Stimulated activated CD4-positive, alpha-beta T cell treated with anti-CD3 and anti-CD28 coated beads, Interleukin-15, amount 100 ng/mL, for 24 hours (primary cell): ENCODE results near the gene MED26.

ENCODE experiments used
- DNase-seq: peaks from one replicate; pipeline ENCODE4 v3.0.0-alpha.2; 2020

MED26 gene

DNA sequence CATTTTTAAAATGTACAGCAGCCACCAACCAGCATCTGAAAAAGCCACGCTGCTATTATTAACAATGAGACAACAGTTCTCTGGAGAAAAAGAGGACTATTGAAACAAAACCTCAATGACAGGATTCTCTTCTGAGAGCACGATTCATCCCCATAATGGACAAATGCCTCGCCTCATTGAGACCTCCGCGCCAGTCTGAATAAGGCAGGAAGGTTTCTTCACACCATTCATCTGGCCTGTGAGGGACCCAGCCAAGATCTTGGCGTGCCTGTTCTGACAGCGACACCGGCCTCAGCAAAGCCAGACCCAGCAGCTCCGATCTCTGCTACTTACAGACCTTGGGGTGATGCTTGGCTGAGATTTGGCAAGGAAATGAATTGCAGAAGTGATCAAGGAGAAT lies 17.1 kb upstream of the MED26 start:
- DNase-seq = no peak

DNA sequence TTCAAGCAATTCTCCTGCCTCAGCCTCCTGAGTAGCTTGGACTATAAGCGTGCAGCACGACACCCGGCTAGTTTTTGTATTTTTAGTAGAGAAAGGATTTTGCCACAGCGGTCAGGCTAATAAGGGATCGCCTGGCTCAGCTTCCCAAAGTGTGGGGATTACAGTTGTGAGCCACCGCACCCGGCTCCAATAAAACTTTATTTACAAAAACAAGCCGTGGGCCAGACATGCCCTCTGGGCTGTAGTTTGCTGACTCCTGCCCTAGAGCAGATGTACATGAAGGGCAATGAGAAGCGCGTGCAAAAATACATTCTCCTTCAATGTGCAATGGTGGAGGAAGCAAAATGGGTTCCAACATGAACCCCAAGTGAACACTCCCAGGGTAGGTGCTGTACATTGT lies 13.7 kb upstream of the MED26 start:
- DNase-seq = no peak

DNA sequence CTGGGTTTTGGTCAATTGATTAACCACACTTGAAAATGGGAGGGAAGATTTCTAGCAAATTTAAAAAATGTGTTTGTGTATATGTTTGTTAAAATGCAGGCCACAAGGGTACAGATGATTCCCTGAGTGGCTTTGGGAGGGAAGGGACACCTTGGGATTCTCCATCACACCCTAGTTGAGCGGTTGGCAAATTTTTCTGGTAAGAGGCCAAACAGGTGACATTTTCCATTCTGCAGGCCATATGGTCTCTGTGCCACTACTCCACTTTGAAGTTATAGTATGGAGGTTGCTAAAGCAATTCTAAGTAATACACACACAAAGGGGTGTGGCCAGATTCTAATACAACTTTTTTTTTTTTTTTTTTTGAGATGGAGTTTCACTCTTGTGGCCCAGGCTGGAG lies 12.9 kb upstream of the MED26 start:
- DNase-seq = no peak

DNA sequence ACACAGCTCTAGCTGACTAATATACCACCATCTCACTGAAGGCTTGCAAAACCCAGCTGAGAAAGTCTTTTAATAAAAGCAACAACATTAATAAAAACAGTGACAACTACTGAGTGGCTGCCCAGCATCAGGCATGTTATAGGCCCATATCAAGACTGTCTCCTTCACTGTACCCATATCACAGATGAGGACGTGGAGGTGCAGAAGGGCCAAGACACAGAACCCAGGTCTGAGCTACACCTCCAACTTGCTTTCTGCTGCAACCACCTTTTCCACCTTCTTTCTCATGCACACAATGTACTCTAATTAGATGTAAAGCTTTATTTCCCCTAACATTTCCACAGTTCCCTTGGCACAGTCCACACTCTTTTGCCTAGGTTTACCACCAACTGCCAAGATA lies 10.7 kb upstream of the MED26 start:
- no peak for DNase-seq

DNA sequence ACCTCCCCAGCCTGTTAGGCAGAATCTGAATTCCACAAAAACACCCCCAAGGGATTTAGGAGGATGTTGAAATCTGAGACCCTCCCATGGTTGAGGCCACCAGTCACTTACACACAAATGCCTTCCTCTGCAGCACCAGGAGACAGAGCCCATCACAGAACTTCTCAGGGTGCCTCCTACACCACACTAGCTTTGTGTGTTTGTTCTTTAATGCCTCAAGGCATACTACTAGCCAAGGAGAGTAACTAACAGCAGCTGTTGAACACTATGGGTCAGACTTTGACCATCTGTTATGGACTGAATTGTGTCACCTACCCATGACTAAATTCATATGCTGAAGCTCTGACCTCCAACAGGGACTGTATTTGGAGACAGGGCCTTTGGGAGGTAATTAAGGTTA lies 9.5 kb upstream of the MED26 start:
- no peak for DNase-seq

DNA sequence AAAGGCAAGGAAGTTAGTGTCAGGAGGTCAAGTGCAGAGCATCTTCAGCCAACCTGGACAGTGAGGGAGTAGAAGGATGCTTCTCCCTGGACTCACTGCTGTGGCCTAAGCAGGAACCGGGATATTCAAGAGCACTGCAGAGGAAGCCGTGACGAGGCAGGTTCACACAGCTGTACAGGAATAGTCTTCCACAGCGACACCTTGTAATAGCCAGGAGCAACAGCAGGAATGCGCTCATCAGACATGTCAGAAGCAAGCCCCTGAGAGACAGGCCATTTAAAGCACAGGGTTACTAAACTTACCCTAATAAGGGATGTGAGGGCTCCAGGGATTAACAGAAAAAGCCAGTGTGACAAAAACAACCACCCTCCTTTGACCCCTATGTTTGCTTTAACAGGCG lies 3.5 kb upstream of the MED26 start:
- DNase-seq = no peak

DNA sequence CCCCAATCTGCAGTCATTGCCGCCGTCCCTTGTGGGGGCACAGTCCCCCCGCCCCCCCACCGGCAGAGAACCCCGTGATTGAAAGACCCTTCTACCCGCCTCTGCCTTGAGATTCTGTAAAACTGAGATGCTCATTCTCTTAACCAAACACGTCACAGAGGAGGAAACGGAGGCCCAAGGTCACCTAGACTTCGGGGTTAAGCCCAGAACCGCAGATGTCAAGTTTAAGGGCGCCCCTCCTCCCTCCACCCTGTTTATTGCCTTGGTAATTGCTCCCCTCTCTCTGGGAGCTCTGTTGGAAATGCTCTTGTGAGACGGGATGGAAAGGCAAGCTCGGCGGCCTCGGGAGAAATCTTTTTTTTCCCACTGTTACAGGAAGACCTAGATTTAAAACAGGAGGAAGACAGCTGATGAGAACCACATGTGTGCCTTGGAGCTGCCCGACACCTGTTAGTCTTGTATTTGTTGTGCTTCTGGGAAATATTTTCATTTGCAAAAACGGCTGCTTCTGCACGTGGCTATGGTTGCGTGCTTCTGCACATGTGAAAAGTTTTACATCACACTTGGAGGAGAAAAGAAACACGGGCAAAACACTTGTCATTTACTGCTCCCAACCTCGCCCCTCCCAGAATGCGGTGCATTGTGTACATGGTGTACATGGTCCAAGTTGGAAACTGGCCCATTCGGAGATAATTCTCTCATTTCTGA lies 1.1 kb upstream of the MED26 start:
- peak; percentile 13 for DNase-seq

DNA sequence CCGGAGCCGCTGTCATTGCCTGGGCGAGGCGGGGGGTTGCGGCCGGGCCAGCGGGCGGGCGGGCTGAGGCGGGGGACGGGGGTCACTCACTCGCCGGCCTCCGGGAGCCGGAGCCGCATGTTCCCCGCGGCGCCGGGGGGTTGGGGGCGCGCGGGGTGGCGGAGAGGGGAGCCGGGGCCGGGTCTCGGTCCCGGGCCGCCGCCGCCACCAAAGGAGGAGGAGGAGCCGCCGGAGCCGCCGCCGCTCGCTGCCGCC lies 149 bp downstream of the MED26 start:
- no peak for DNase-seq

DNA sequence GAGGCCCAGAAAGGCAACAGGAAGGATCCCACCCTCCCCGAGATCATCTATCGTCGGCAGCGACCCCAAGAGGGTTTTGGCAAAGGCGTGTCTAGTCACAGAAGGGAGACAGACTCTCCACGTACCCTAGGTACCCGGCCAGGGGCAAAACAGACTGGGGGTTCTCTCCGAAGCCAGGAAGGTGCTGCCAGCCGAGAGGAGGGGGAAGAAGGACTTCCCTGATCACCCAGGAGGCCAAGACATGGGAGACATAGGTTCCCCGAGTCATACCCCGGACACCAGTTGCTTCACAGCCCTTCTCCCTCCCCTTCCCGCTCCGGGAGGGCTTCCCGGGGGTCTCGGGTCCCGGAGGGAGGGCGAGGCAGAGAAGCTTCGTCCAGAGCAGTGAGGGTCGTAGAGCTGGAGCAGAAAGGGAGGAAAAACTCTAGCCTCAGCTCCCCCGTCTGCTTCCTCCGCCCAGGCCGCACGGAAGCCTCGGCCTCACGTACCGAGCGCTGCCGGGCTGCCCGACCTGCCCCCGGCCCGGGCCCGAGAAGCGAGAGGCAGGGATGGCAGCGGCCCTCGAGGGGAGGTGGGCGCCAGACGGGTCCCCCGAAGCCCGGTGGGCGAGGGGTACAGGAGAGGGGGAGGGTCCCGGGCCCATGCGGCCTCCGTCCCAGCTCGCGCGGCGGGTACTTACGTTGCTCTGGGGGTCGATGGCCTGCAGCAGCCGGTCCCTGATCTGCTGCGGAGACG lies 644 bp downstream of the MED26 start:
- DNase-seq = peak; percentile 11

DNA sequence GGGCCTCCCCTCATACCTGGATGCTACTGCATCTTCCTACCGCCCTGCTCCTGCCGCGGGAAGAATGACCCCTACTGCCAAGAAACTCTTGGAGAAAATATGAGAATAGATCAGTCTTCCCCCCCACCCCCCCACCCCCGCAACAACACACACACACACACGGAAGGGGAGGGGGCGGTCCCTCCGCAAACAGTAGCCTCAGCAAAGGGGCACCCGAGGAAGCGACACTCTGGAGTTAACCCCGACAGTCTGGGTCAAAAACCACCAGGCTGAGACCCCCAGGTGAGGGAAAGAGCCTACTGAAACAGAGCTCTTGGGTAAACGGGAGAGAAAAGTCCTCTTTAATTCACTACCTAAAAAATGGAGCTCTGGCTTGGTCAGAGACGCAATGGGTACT lies 1.2 kb downstream of the MED26 start:
- peak; percentile 36 for DNase-seq

DNA sequence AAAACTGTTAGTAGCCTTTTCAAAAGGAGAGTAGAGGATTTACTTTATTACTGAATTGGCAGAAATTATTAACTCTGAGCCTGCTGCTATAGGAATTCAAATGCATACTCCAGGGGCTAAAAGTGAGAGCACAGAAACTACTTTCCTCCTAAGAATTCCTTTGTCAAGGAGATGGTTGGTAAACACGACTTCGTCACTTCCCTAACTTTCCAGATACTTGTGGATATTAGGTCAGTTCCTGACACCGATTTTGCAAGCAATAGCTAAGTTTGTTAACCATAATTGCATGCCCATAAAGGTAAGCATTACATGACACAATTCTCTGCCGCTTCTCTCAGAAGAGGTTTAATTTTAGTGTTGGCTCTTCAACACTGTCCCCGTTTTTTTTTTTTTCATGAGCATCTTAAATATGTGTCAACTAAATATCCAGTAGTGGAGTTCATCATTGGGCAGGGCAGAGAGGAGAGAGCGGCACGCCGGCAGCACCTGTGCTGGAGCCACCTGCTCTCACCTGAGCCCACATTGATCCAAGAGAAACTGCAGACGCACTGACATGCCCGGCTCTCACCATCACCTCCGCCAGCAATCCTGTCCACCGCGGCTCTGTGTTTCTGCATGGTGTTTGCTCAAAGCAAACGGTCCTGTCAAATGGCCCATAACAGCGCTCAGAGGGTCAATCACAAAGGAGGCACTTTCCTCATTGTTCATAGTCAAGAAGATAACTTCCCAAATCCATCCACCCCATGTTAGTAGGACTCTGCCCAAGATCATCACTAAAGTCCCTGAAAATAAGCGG lies 2.6 kb downstream of the MED26 start:
- no peak for DNase-seq

DNA sequence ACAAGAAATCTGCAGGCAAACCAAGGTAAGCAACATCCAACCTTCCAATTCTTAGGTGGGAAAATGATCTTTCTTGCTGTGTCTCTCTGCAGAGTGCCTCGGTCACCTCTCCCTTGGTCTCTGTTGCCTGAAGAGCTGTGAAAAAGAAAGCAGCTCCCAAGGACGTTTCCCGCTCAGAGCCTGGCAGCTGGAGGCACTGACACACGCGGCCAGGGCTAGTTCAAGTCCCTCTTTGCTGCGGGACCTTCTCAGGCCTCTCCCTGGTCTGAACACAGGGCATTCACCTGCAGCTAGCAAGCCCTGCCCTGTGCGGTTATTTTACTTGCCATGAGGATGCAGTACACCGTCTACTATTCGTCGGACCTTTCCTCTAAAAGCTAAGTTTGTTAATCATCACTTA lies 3.8 kb downstream of the MED26 start:
- no peak for DNase-seq

DNA sequence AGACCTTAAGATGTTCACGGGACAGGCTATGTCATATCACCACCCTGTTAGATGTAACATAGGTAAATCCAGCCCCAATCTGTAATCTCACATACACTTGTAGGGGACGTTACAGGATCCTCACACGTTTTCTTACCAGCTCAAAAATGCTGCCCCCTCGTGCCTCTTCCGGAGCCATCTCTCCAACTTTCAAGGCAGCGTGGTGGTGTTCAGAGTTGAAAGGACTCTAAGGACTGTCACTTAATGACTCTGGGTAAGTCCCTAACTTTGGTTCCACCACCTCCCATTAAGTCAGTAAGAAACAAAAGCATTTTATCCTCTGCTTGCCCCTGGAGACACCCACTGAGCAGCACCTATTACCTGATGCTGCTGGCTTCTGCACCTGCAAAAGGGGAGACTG lies 4.4 kb downstream of the MED26 start:
- DNase-seq = no peak

DNA sequence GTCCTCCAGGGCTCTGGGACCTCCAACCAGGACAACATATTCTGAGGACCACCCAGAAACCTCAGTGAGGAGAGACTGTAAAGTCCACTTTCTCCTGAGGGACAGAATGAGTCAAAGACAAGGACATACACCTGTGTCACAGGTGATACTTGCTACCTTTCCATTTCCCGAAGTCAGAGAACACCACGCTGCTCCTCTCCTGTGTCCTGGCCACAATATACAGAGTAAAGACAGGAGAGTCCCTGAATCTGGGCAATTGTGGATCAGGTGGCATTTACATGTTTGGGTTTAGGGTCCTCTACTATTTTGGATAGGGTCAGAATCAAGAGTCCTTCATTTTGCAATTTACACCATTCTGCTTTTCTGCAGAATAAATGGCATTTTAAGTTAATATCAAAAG lies 4.9 kb downstream of the MED26 start:
- no peak for DNase-seq

DNA sequence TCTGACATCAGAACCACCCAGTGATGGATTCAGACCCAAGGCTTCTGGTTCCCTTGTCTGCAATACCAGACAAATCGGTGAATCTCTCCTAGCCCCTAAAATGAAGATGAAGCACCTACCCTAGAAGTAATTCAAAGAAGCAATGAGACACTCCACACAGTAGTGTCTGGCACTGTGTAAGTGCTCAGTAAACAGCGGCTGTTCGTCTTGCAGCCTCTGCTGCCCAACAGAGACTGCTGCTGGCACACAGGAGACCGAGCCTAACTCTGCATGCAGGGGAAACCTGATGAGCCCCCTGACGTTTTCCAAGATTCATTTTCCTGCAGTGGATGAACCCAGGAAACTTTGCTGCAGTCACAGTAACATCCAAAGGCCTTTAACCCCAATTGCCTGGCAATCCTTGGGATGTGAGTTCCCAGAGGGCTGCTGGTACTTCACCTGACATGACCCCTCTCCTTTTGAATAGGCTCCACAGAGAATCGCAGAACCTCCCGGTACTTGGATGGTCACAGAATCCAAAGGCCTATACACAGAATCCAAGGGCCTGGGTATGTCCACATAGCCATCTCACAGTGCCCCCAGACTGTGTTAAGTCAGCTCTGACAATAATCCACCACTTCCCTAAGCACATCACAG lies 6.7 kb downstream of the MED26 start:
- DNase-seq = no peak

DNA sequence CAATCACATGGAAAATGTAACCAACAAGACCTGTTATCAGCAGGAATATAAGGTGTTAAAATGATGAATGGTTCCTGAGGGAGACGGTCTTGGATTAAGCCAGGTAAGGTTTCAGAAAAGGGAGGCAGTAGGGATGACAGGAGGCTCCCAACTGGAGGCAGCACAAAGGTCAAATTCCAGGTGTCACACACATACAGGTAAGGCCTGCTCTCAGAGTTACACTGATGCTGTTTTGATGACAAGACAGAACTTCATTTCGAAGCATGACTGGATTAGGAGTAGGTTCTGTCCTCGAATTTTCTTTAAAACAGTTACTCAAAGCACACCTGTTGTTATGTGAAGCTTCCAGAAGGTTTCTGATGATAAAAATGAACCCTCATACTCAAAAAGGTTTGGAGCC lies 7.4 kb downstream of the MED26 start:
- DNase-seq = no peak

DNA sequence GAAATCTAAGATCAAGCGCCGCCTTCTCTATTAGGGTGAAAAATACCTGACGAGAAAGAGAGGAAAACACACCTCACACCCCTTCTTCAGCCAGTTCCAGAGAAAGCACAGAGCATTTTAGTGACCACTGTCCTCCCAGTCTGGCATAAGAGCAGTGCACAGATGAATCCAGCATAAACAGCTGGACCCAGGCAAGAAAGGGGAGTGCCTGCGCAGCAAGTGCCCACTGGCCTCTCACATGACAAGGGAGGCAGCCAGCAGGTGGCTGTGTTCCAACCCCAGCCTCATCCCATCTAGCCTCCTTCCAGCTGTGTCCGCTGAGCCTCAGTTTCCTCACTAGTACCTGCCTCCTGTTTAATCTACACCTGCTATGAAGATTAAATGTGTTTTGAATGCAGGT lies 8.0 kb downstream of the MED26 start:
- DNase-seq = no peak

DNA sequence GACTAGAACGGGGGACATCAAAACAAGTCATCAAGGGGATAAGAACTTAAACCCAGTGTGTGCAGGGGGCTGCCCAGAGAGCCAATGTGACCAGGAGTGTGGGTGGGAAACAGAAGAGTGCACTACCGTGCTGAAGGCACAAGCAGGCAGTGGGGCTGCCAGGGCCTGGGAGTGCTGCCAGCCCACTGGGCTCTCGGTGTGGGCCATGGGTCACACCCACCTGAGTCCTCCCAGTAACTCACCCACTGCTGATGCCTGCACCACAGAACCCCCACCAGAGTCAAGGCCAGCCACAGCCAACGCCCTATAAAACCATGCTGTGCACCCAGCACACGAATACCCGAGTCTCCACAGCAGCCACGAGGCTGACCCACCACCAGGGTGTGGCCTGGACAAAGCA lies 8.5 kb downstream of the MED26 start:
- DNase-seq = no peak

DNA sequence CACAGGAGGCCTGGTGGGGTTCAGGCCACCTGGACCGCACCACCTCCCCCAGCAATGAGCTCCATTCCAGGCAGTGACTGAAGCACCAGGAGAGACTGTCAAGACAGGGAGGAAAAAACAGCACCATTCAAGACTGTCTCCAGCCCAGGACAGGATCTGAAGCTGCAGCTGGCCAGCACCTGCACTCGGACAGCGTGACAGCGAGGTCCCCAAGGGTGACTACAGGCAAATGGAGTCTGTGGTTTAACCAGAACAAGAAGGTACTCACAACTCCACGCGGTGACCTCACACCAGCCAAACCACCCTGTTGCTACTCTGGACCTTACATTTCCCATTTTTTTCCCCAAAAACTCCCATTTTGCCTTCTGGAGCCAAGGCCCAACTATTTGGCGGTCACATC lies 9.8 kb downstream of the MED26 start:
- no peak for DNase-seq

DNA sequence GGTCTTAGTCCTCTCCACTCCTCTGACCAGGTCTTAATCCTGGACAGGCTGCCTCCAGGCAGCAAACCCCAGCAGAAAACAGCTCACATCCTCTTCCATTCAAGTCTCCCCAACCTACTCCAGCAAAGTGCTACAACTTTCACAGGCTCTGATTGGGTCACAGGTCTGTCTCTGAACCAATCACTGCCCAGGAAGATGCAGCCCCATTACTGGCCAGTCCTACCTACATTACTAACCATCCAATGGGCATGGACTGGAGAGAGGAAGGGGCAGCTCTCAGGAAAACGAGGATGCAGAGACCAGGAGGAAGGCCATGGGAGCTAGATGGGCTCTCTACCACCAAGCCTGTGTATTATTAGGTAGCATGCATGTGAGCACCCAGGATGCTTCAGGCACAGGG lies 12.2 kb downstream of the MED26 start:
- no peak for DNase-seq

DNA sequence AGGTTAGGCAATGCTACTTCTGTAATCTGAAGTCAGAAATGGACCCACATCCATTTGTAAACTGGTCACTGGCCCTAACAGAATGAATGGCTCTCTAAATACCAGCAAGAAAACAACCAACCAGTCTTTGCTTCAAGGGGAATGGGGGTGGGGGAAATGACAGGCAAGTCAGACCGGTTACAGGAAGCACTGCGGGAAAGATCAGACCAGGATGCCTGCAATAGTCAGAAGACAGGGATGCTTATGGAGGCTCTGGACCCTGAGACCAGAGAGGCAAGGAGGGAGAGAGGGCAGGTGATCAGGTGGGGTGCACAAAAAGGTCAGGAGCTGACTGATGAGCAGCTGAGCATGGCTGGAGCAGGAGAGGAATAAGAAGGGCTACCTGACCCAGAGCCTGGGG lies 13.1 kb downstream of the MED26 start:
- no peak for DNase-seq

DNA sequence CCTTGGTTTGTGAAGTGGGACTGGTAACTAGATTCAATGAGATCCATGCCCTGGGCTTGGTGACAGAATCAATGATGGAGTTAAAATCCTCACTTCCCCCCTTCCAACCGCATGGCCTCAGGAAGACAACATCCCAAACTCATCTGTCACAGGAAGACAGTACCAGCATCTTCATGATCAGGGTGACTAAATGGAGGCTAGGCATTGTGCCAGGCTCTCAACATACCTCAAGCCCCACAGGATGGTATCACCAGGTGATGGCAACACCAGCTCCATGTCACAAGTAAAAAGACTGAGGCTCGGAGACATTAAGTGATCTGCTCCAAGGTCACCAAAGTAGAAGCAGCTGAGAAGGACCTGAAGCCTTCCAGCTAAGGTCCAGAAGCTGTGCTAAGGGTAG lies 14.2 kb downstream of the MED26 start:
- DNase-seq = no peak

DNA sequence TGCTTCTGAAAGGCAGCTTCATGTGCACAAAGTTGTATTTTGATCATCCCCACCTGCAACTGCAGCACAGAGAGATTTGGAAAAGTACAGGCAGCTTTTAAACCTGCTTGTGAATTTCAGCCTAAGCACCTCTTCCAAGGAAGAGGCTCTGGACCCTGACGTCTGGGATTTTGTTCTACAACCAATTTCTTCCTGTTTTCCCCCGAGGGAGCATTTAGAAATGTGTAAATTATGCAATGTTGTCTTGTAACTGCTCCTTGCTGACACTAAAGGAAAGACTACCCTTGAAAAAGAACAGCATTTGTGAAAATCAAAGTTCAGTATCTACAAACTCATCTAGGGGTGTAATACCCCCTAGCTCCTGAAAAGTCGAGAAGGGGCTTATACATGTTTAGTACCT lies 15.4 kb downstream of the MED26 start:
- no peak for DNase-seq

DNA sequence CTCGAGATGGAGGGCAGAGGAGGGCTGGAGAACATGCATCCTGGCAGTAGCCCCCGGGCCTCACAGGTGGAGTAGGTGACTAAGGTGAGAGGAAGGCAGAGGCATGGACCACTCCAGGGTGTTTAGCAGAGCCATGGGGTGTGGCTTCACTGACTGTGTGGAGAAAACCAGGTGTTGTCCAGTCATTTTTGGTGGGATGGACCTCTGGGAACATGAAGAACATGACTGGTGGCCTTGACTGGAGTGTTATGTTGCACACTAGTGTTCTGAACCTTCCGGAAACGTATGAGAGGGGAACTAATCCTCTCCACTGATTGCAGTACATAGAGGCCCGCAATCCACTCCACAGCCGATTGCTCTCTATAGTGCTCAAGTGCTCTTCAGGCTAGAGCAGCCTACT lies 16.9 kb downstream of the MED26 start:
- no peak for DNase-seq
